HL-60 (cell line): ENCODE measurements around the gene LCOR.

Source experiments
- CTCF ChIP-seq: IDR thresholded peaks from one replicate; pipeline ENCODE4 v1.5.1; 2011; ENCODE audit warnings: low read length, control low read depth, inconsistent platforms; ENCODE audit not compliant: insufficient read depth
- POLR2AphosphoS5 ChIP-seq: IDR thresholded peaks from 2 replicates; pipeline ENCODE4 v1.6.1; 2012; ENCODE audit warnings: low read depth

GRCh38 chr10:96988426-96988825, 156.3 kb downstream of the LCOR start:
- TF ChIP-seq CTCF (no peak), POLR2AphosphoS5 (no peak)
